ENCODE data around the gene BBX. TPM values are rescaled to one million over a fixed set of nuclear protein-coding genes. Genes with fewer than 3 reads are reported as not detected.

BBX gene
- total and polyA plus RNA-seq, 2 of the 13 experiments (the other 11 are each of a cell fraction or from before 2014, with no cell fraction given), result 13.7 to 23.2 TPM

- TF ChIP-seq HIVEP1 (CRISPR knock-in tag; IDR thresholded peaks at IDR 0.05) (no peak), RARG (CRISPR knock-in tag; IDR thresholded peaks at IDR 0.05; ENCODE audit: low read depth) (no peak), ZNF605 (CRISPR knock-in tag; IDR thresholded peaks at IDR 0.05) (no peak), FOXA1 (IDR thresholded peaks at IDR 0.05) (no peak), FOXA1 (CRISPR knock-in tag; IDR thresholded peaks at IDR 0.05) (peak; percentile 66; the same call in 1 of the 2 replicates), ZNF770 (CRISPR knock-in tag; IDR thresholded peaks at IDR 0.05) (no peak), NFE2 (CRISPR knock-in tag; IDR thresholded peaks at IDR 0.05) (peak; percentile 79), SIN3B (IDR thresholded peaks at IDR 0.05; ENCODE audit: low read length) (no peak), ZNF572 (CRISPR knock-in tag; IDR thresholded peaks at IDR 0.05) (no peak), NFIC (IDR thresholded peaks at IDR 0.05; ENCODE audit: low read length) (peak; percentile 93), ZNF431 (CRISPR knock-in tag; IDR thresholded peaks at IDR 0.05; ENCODE audit: borderline replicate concordance, low read depth) (no peak), NFKBIZ (CRISPR knock-in tag; IDR thresholded peaks at IDR 0.05) (0 out of 2 replicates have a peak, but pooled peaks have one; percentile 21), BCL6 (CRISPR knock-in tag; IDR thresholded peaks at IDR 0.05) (peak; percentile 90), SRSF4 (IDR thresholded peaks at IDR 0.05; ENCODE audit: low read depth, low read length, poor library complexity, severe bottlenecking) (no peak), ZBED4 (CRISPR knock-in tag; IDR thresholded peaks at IDR 0.05; ENCODE audit: borderline replicate concordance) (no peak), ZNF589 (CRISPR knock-in tag; conservative IDR thresholded peaks at IDR 0.05) (no peak), KAT8 (CRISPR knock-in tag; IDR thresholded peaks at IDR 0.05) (peak; percentile 45; the same call in 1 of the 2 replicates), MLLT10 (CRISPR knock-in tag; IDR thresholded peaks at IDR 0.05) (no peak), MBD4 (IDR thresholded peaks at IDR 0.05; ENCODE audit: borderline replicate concordance, low read length) (peak; percentile 89), ZNF557 (CRISPR knock-in tag; IDR thresholded peaks at IDR 0.05) (no peak), ZNF788 (CRISPR knock-in tag; IDR thresholded peaks at IDR 0.05; ENCODE audit: borderline replicate concordance) (no peak), ARNT (IDR thresholded peaks at IDR 0.05) (no peak), RARA (CRISPR knock-in tag; IDR thresholded peaks at IDR 0.05) (peak; percentile 66), HNRNPL (IDR thresholded peaks at IDR 0.05; ENCODE audit: low read depth, low read length) (no peak), ZMAT3 (CRISPR knock-in tag; conservative IDR thresholded peaks at IDR 0.05) (no peak)
- TF ChIP-seq, protein P1, sequence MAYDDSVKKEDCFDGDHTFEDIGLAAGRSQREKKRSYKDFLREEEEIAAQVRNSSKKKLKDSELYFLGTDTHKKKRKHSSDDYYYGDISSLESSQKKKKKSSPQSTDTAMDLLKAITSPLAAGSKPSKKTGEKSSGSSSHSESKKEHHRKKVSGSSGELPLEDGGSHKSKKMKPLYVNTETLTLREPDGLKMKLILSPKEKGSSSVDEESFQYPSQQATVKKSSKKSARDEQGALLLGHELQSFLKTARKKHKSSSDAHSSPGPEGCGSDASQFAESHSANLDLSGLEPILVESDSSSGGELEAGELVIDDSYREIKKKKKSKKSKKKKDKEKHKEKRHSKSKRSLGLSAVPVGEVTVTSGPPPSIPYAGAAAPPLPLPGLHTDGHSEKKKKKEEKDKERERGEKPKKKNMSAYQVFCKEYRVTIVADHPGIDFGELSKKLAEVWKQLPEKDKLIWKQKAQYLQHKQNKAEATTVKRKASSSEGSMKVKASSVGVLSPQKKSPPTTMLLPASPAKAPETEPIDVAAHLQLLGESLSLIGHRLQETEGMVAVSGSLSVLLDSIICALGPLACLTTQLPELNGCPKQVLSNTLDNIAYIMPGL (CRISPR knock-in tag; IDR thresholded peaks at IDR 0.05; ENCODE audit: borderline replicate concordance in 1 of 2, low read depth in 1 of 2), result peak in 1 of 2 experiments; percentile 0; a peak in 1 of 4 replicates
These were observed 161.7 kb downstream of the BBX start (continued) for GRCh38 chr3:107684431-107684925.
